ENCODE data around the gene RHOT2.
A peak's percentile ranks its signal among the peaks of the same experiment; 100 is the strongest.

RHOT2 gene

DNA sequence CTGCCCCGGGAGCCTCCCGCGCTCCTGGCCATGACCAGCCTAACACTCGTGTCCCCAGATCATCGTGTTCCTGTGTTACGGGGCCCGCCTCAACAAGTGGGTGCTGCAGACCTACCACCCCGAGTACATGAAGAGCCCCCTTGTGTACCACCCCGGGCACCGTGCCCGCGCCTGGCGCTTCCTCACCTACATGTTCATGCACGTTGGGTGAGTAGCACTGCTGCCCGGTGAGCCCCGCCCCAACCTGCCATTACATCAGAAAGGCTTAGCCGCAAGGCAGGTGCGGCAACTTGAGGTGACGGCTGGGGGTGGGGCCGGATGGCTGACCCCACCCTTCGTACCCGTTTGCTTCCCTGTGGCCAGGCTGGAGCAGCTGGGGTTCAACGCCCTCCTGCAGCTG is 9.0 kb downstream of the RHOT2 start:
- H3K4me3 ChIP-seq (ENCODE audit: low read depth, low read length): no peak overlapping the region
- TF ChIP-seq, protein P1, sequence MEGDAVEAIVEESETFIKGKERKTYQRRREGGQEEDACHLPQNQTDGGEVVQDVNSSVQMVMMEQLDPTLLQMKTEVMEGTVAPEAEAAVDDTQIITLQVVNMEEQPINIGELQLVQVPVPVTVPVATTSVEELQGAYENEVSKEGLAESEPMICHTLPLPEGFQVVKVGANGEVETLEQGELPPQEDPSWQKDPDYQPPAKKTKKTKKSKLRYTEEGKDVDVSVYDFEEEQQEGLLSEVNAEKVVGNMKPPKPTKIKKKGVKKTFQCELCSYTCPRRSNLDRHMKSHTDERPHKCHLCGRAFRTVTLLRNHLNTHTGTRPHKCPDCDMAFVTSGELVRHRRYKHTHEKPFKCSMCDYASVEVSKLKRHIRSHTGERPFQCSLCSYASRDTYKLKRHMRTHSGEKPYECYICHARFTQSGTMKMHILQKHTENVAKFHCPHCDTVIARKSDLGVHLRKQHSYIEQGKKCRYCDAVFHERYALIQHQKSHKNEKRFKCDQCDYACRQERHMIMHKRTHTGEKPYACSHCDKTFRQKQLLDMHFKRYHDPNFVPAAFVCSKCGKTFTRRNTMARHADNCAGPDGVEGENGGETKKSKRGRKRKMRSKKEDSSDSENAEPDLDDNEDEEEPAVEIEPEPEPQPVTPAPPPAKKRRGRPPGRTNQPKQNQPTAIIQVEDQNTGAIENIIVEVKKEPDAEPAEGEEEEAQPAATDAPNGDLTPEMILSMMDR (IDR thresholded peaks at IDR 0.05; ENCODE audit: borderline replicate concordance, insufficient read depth, low read depth, low read length): no peak

DNA sequence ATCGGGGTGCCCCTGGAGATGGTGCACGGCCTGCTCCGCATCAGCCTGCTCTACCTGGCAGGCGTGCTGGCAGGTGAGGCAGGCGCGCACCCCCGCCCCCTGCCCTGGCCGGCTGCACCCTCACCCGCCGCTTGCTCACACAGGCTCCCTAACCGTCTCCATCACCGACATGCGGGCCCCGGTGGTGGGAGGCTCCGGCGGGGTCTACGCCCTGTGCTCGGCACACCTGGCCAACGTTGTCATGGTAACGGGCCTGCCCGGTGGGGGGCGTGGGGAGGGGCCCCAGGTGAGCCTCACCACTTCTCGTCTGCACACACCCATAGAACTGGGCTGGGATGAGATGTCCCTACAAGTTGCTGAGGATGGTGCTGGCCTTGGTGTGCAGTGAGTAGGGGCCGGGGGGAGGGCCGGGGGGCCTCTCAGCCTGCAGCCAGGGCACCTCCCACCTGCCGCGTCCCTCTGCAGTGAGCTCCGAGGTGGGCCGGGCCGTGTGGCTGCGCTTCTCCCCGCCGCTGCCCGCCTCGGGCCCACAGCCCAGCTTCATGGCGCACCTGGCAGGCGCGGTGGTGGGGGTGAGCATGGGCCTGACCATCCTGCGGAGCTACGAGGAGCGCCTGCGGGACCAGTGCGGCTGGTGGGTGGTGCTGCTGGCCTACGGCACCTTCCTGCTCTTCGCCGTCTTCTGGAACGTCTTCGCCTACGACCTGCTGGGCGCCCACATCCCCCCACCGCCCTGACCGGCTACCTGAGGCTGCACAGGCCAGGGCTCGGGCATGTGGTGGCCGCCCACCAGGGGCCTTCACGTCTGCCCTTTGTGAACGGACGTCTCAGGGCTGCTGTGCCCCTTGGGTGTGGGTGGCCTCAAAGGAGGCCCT is 9.6 kb downstream of the RHOT2 start:
- TF ChIP-seq, protein P1 (IDR thresholded peaks at IDR 0.05; ENCODE audit: borderline replicate concordance, insufficient read depth, low read depth, low read length): no peak
- no peak overlapping the region for H3K4me3 ChIP-seq (ENCODE audit: low read depth, low read length)

GRCh38 chr16:678209-678857 is 10.4 kb downstream of the RHOT2 start:
- TF ChIP-seq, protein P1 (IDR thresholded peaks at IDR 0.05; ENCODE audit: borderline replicate concordance, insufficient read depth, low read depth, low read length): no peak
- H3K4me3 ChIP-seq (ENCODE audit: low read depth, low read length): no peak overlapping the region

DNA sequence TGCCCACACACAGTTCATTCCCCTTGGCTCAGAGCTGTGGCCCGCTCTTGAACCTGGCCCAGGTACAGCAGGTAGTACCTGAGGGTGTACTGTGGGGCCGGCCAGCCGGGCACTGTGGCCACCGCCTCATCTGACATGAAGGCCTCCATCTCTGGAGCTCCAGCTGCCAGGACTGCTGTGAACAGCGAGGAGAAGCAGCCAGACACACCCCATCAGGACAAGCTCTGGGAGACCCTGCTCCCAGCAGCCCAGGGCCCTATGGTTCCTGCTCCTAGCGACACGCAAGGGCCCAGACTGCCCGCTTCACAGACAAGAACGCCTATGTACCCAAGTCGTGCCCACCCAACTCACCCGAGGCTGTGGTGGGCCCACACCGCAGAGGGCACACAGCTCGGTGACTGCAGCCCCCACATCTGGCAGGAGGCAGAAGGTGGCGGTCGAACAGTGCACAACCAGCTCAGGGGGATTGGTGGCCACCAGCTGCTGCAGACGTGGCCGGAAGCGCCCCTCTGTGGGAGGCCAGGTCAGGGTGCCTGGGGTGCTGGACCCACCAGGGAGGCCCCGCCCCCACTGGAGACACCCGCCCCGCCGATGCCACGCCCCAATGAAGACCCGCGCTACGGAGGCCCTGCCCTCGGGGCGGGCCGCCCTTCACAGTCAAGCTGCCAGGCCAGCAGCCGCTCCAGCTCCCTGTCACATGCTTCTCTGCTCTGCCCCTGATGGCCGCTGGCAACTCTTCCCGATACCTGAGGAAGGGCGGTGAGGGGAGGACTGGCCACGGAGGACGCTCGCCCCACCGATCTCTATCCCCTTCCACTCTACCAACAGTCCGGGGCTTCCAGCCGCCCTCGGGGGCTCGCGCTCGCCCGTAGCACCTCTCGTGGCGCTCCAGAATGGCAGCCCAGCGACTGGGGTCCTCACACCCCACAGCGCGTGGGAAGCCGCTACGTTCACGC is 11.2 kb downstream of the RHOT2 start:
- peak overlapping the region; percentile 31 for H3K4me3 ChIP-seq (ENCODE audit: low read depth, low read length)
- TF ChIP-seq, protein P1 (IDR thresholded peaks at IDR 0.05; ENCODE audit: borderline replicate concordance, insufficient read depth, low read depth, low read length): no peak

- H3K4me3 ChIP-seq (ENCODE audit: low read depth, low read length): peak within 1 kb of the TSS; percentile 86
- TF ChIP-seq, protein P1 (IDR thresholded peaks at IDR 0.05; ENCODE audit: borderline replicate concordance, insufficient read depth, low read depth, low read length): no peak
Measured at GRCh38 chr16:679814-680624, 12.1 kb downstream of the RHOT2 start, which contains the start of gene STUB1. Gene STUB1 (plus strand): TSS chr16:680410. CDS start chr16:680526, 116 bp downstream.

GRCh38 chr16:680625-680945 is 12.7 kb downstream of the RHOT2 start:
- H3K4me3 ChIP-seq (ENCODE audit: low read depth, low read length): peak overlapping the region; percentile 86
- TF ChIP-seq, protein P1 (IDR thresholded peaks at IDR 0.05; ENCODE audit: borderline replicate concordance, insufficient read depth, low read depth, low read length): no peak

All from GM12875 (cell line).